Activated CD8-positive, alpha-beta T cell treated with anti-CD3 and anti-CD28 coated beads for 36 hours (primary cell): Measurements from ENCODE around the gene PPP6R2. TPM values are rescaled to one million over a fixed set of nuclear protein-coding genes. Genes with fewer than 3 reads are reported as not detected.

Source experiments
- ATAC-seq: fragments of 200-7000 bp; cut with Tn5 transposase; one replicate; pipeline ENCODE4 v1.10.0; 2021; ENCODE audit warnings: mild to moderate bottlenecking, moderate library complexity
- CTCF ChIA-PET: fragments of 350-600 bp; sonication (Branson Sonifier 250); formaldehyde crosslinking; loops from one replicate; lab custom pipeline; 2021; ENCODE audit warnings: antibody characterized with exemption; lab: Charles Lee
- POLR2A ChIA-PET: fragments of 350-600 bp; sonication (Branson Sonifier 250); formaldehyde crosslinking; loops from one replicate; lab custom pipeline; 2021; ENCODE audit warnings: antibody characterized with exemption; lab: Charles Lee
- DNase-seq: peaks from one replicate; pipeline ENCODE4 v3.0.0-alpha.2; 2020
- H3K27ac Mint-ChIP-seq: one replicate; pipeline ENCODE4 v1.8.0; 2021; ENCODE audit warnings: mild to moderate bottlenecking, mixed read lengths
- H3K27me3 Mint-ChIP-seq: one replicate; pipeline ENCODE4 v1.8.0; 2021; ENCODE audit warnings: mixed read lengths
- H3K36me3 Mint-ChIP-seq: one replicate; pipeline ENCODE4 v1.8.0; 2021; ENCODE audit warnings: low read depth, mixed read lengths
- H3K4me1 Mint-ChIP-seq: one replicate; pipeline ENCODE4 v1.8.0; 2021; ENCODE audit warnings: low read depth, mixed read lengths
- H3K4me3 Mint-ChIP-seq: one replicate; pipeline ENCODE4 v1.8.0; 2021; ENCODE audit warnings: mild to moderate bottlenecking, moderate library complexity, mixed read lengths
- H3K9me3 Mint-ChIP-seq: one replicate; pipeline ENCODE4 v1.8.0; 2021; ENCODE audit warnings: mixed read lengths
- CTCF ChIP-seq: fragments of 200-600 bp; IDR thresholded peaks from one replicate; pipeline ENCODE4 v1.8.0; 2022; ENCODE audit warnings: antibody characterized with exemption, mild to moderate bottlenecking
- intact Hi-C: fragments of 100-400 bp; cut with micrococcal nuclease; formaldehyde crosslinking; loops from one replicate; pipeline ENCODE4 v1.10.0; 2022
- total RNA-seq, 2 experiments: library from RNA; stranded (reverse); gene quantifications; one replicate each; pipeline ENCODE4 v1.2.3, GENCODE V29; 2021

Gene PPP6R2
- total RNA-seq, 2 experiments from 2014 or later = 44.2 to 44.3 TPM

- peak; percentile 94 for DNase-seq
- H3K27ac Mint-ChIP-seq = peak overlapping the region; percentile 86
- intact Hi-C loops = loop anchor here (5.0 kb wide), 2 partner anchors 70 to 90 kb away; partner anchors contain the start of genes HDAC10 and MAPK11
These were observed 1.0 kb upstream of the PPP6R2 start for GRCh38 chr22:50341977-50342650.

GRCh38 chr22:50343541-50343935 is 411 bp downstream of the PPP6R2 start:
- Mint-ChIP-seq H3K4me1 (peaks cover 13% of the 10 kb centered on the region), H3K9me3 (no peaks in the 10 kb centered on the region), H3K27ac (no peak overlapping the region), H3K27me3 (no peaks in the 10 kb centered on the region), H3K36me3 (no peaks in the 10 kb centered on the region), H3K4me3 (peak overlapping the region; percentile 50)
- ATAC-seq = no peak
- no peak for TF ChIP-seq CTCF
- POLR2A ChIA-PET = no interaction called here
- intact Hi-C loops = loop anchor here (5.0 kb wide), 2 partner anchors 71 to 91 kb away; partner anchors contain the start of genes HDAC10 and MAPK11
- DNase-seq = peak; percentile 27
- CTCF ChIA-PET = interaction anchor here (0.6 kb wide), 1 partner anchor 232 kb away, joined by 3 read pairs; no protein-coding TSS in a partner anchor

More at GRCh38 chr22:50341977-50342650, 1.0 kb upstream of the PPP6R2 start:
- peak; percentile 96 for TF ChIP-seq CTCF
- ChIA-PET CTCF (interaction anchor here (0.7 to 2.7 kb wide), 25 partner anchors 8 to 183 kb away, joined by 3 to 37 read pairs (median 5); partner anchors contain the start of genes DENND6B, HDAC10 and SCO2), POLR2A (interaction anchor here (1.0 to 2.1 kb wide), 8 partner anchors 14 to 230 kb away, joined by 3 to 7 read pairs (median 4); partner anchors contain the start of genes HDAC10 and TUBGCP6)
- no peaks in the 10 kb centered on the region for H3K9me3 Mint-ChIP-seq
- H3K36me3 Mint-ChIP-seq = no peaks in the 10 kb centered on the region
- H3K4me3 Mint-ChIP-seq = peak overlapping the region; percentile 75
- peak; percentile 58 for ATAC-seq
- H3K4me1 Mint-ChIP-seq = peaks cover 13% of the 10 kb centered on the region
- no peaks in the 10 kb centered on the region for H3K27me3 Mint-ChIP-seq

- POLR2A ChIA-PET = no interaction called here
- no peak for ATAC-seq
These were observed 3.3 kb downstream of the PPP6R2 start for GRCh38 chr22:50346470-50346869.

GRCh38 chr22:50347157-50347556 is 4.0 kb downstream of the PPP6R2 start:
- intact Hi-C loops = no loop called here
- no peak overlapping the region for H3K27ac Mint-ChIP-seq
- DNase-seq = no peak
- no peak overlapping the region for H3K4me3 Mint-ChIP-seq
- H3K27me3 Mint-ChIP-seq = no peaks in the 10 kb centered on the region
- peaks cover 6% of the 10 kb centered on the region for H3K36me3 Mint-ChIP-seq
- peaks cover 5% of the 10 kb centered on the region for H3K4me1 Mint-ChIP-seq
- ChIA-PET CTCF (no interaction called here), POLR2A (no interaction called here)
- no peak for ATAC-seq
- H3K9me3 Mint-ChIP-seq = no peaks in the 10 kb centered on the region
- no peak for TF ChIP-seq CTCF

More at GRCh38 chr22:50346470-50346869, 3.3 kb downstream of the PPP6R2 start:
- Mint-ChIP-seq H3K36me3 (peaks cover 3% of the 10 kb centered on the region), H3K4me3 (no peak overlapping the region), H3K27ac (no peak overlapping the region), H3K9me3 (no peaks in the 10 kb centered on the region), H3K4me1 (peaks cover 9% of the 10 kb centered on the region), H3K27me3 (no peaks in the 10 kb centered on the region)
- intact Hi-C loops = no loop called here
- no peak for DNase-seq
- CTCF ChIA-PET = no interaction called here
- no peak for TF ChIP-seq CTCF

- Mint-ChIP-seq H3K9me3 (no peaks in the 10 kb centered on the region), H3K4me3 (no peak overlapping the region), H3K27ac (no peak overlapping the region), H3K4me1 (peaks cover under 1% of the 10 kb centered on the region), H3K36me3 (peaks cover 10% of the 10 kb centered on the region), H3K27me3 (no peaks in the 10 kb centered on the region)
- intact Hi-C loops = no loop called here
- DNase-seq (no peak), ATAC-seq (no peak)
- ChIA-PET POLR2A (no interaction called here), CTCF (no interaction called here)
- no peak for TF ChIP-seq CTCF
These were observed 4.9 kb downstream of the PPP6R2 start for GRCh38 chr22:50348058-50348457.
